Trophoblast cell (in vitro differentiated cells and primary cell): ENCODE results near the gene SPRY1.

Experiments used
- DNase-seq, 2 donors: peaks; one replicate each; pipeline ENCODE4 v3.0.0-alpha.2; 2016
- H2AFZ ChIP-seq: 2 replicates; pipeline ENCODE4 v1.6.1; 2013; ENCODE audit warnings: low read length, moderate library complexity, mild to moderate bottlenecking; ENCODE audit not compliant: insufficient read depth, poor library complexity
- H2AK5ac ChIP-seq: 2 replicates; pipeline ENCODE4 v1.6.1; 2013; ENCODE audit warnings: mild to moderate bottlenecking, low read length
- H2BK120ac ChIP-seq: 2 replicates; pipeline ENCODE4 v1.6.1; 2013; ENCODE audit warnings: low read length, mild to moderate bottlenecking, moderate library complexity; ENCODE audit not compliant: insufficient read depth, poor library complexity
- H2BK12ac ChIP-seq: 2 replicates; pipeline ENCODE4 v1.6.1; 2013; ENCODE audit warnings: mild to moderate bottlenecking, low read length, moderate library complexity
- H2BK5ac ChIP-seq: 2 replicates; pipeline ENCODE4 v1.6.1; 2013; ENCODE audit warnings: low read length, low read depth, moderate library complexity, mild to moderate bottlenecking; ENCODE audit not compliant: poor library complexity
- H3K14ac ChIP-seq: 2 replicates; pipeline ENCODE4 v1.6.1; 2013; ENCODE audit warnings: mild to moderate bottlenecking, low read length
- H3K18ac ChIP-seq: 2 replicates; pipeline ENCODE4 v1.6.1; 2013; ENCODE audit warnings: mild to moderate bottlenecking, low read length
- H3K23ac ChIP-seq: 2 replicates; pipeline ENCODE4 v1.6.1; 2013; ENCODE audit warnings: low read length
- H3K27ac ChIP-seq: 2 replicates; pipeline ENCODE4 v1.5.1; 2013; ENCODE audit warnings: low read depth, mild to moderate bottlenecking, inconsistent platforms, low read length, moderate library complexity
- H3K27me3 ChIP-seq: 2 replicates; pipeline ENCODE4 v1.6.1; 2013; ENCODE audit warnings: inconsistent platforms, mild to moderate bottlenecking, low read length, moderate library complexity; ENCODE audit not compliant: insufficient read depth
- H3K36me3 ChIP-seq, 2 experiments: 1 replicate in 1 of 2; 2 replicates in 1 of 2; pipeline ENCODE4 v1.6.1; 2013; ENCODE audit warnings: low read length in 2 of 2, mild to moderate bottlenecking in 2 of 2, moderate library complexity in 1 of 2; ENCODE audit not compliant: insufficient read depth in 2 of 2, control insufficient read depth in 1 of 2
- H3K4ac ChIP-seq: 2 replicates; pipeline ENCODE4 v1.6.1; 2013; ENCODE audit warnings: low read depth, mild to moderate bottlenecking, low read length, moderate library complexity
- H3K4me1 ChIP-seq, 2 experiments: 1 replicate in 1 of 2; 2 replicates in 1 of 2; pipeline ENCODE4 v1.6.1; 2013; ENCODE audit warnings: low read length in 2 of 2, mild to moderate bottlenecking in 2 of 2, moderate library complexity in 1 of 2; ENCODE audit not compliant: insufficient read depth in 2 of 2, control insufficient read depth in 1 of 2
- H3K4me2 ChIP-seq: 2 replicates; pipeline ENCODE4 v1.6.1; 2013; ENCODE audit warnings: inconsistent platforms, mild to moderate bottlenecking, low read length, moderate library complexity
- H3K4me3 ChIP-seq: 2 replicates; pipeline ENCODE4 v1.5.1; 2013; ENCODE audit warnings: mild to moderate bottlenecking, low read depth, low read length, inconsistent platforms
- H3K79me1 ChIP-seq: one replicate; pipeline ENCODE4 v1.6.1; 2013; ENCODE audit warnings: low read length
- H3K79me2 ChIP-seq: 2 replicates; pipeline ENCODE4 v1.6.1; 2013; ENCODE audit warnings: low read length, mild to moderate bottlenecking; ENCODE audit not compliant: control insufficient read depth, insufficient read depth, poor library complexity
- H3K9ac ChIP-seq: 2 replicates; pipeline ENCODE4 v1.6.1; 2013; ENCODE audit warnings: mild to moderate bottlenecking, low read length
- H3K9me3 ChIP-seq: 2 replicates; pipeline ENCODE4 v1.6.1; 2013; ENCODE audit warnings: low read depth, mild to moderate bottlenecking, control low read depth, inconsistent platforms, low read length; ENCODE audit not compliant: insufficient read depth
- H4K12ac ChIP-seq: 2 replicates; pipeline ENCODE4 v1.6.1; 2013; ENCODE audit warnings: low read depth, mild to moderate bottlenecking, low read length, moderate library complexity
- H4K8ac ChIP-seq: 2 replicates; pipeline ENCODE4 v1.6.1; 2013; ENCODE audit warnings: low read depth, mild to moderate bottlenecking, low read length, moderate library complexity
- H4K91ac ChIP-seq: one replicate; pipeline ENCODE4 v1.6.1; 2013; ENCODE audit warnings: low read depth, mild to moderate bottlenecking, low read length, moderate library complexity
- WGBS: extraction: QIAGEN DNeasy Blood & Tissue Kit; methylation state at CpG from one replicate; pipeline ENCODE4 v1.1.7; 2013; ENCODE audit warnings: missing lambda C conversion rate; ENCODE audit not compliant: insufficient read length, insufficient coverage; ENCODE audit errors: extremely low coverage; 5-methylcytosine and 5-hydroxymethylcytosine counted together

The SPRY1 gene

GRCh38 chr4:123452616-123453015 is 56.0 kb downstream of the SPRY1 start:
- peak; percentile 17 to 39 for DNase-seq
- Histone ChIP-seq H2BK5ac (no peak overlapping the region), H3K14ac (no peak overlapping the region), H3K79me2 (no peaks in the 10 kb centered on the region), H3K4me2 (no peak overlapping the region), H3K27ac (no peak overlapping the region), H3K23ac (no peak overlapping the region), H3K4me1 (no peaks in the 10 kb centered on the region), H3K18ac (no peak overlapping the region), H2AFZ (no peak overlapping the region), H3K4ac (no peak overlapping the region), H3K4me3 (no peak overlapping the region), H2BK12ac (no peak overlapping the region), H3K27me3 (no peaks in the 10 kb centered on the region), H4K91ac (no peak overlapping the region), H2AK5ac (no peak overlapping the region), H3K36me3 (no peaks in the 10 kb centered on the region), H4K8ac (no peak overlapping the region), H3K9ac (no peak overlapping the region), H4K12ac (no peak overlapping the region), H3K79me1 (no peaks in the 10 kb centered on the region), H2BK120ac (no peak overlapping the region), H3K9me3 (no peaks in the 10 kb centered on the region)

- Histone ChIP-seq H2BK5ac (no peak overlapping the region), H4K91ac (no peak overlapping the region), H4K12ac (no peak overlapping the region), H3K36me3 (no peaks in the 10 kb centered on the region), H3K27me3 (no peaks in the 10 kb centered on the region), H3K14ac (no peak overlapping the region), H2AK5ac (no peak overlapping the region), H3K18ac (no peak overlapping the region), H3K79me1 (no peaks in the 10 kb centered on the region), H2BK120ac (no peak overlapping the region), H2AFZ (no peak overlapping the region), H3K4me1 (no peaks in the 10 kb centered on the region), H3K9ac (no peak overlapping the region), H3K4me3 (no peak overlapping the region), H3K4me2 (no peak overlapping the region), H2BK12ac (no peak overlapping the region), H3K79me2 (no peaks in the 10 kb centered on the region), H3K4ac (no peak overlapping the region), H4K8ac (no peak overlapping the region), H3K23ac (no peak overlapping the region), H3K27ac (no peak overlapping the region), H3K9me3 (no peaks in the 10 kb centered on the region)
- no CpG with 5 or more reads among the region's 3 CpGs for WGBS
- peak in 1 of 2 donors; percentile 12 for DNase-seq
These were observed 56.6 kb downstream of the SPRY1 start for GRCh38 chr4:123453061-123453680.
